ENCODE results near the gene ZNF880.
"Not testable (repeated sequence)": the region's sequence is repeated elsewhere in the genome, so short reads cannot be mapped to it uniquely, and the experiment has no call there.

The ZNF880 gene

GRCh38 chr19:52369559-52370340, at the start of gene ZNF880:
Gene ZNF880, plus strand, starts transcription at chr19:52369923. Its CDS starts 43 bp downstream, at chr19:52369966.
- peak; percentile 93 for DNase-seq

- DNase-seq: no peak
These were observed 47.3 kb upstream of the ZNF880 start for GRCh38 chr19:52322429-52322828.

DNA sequence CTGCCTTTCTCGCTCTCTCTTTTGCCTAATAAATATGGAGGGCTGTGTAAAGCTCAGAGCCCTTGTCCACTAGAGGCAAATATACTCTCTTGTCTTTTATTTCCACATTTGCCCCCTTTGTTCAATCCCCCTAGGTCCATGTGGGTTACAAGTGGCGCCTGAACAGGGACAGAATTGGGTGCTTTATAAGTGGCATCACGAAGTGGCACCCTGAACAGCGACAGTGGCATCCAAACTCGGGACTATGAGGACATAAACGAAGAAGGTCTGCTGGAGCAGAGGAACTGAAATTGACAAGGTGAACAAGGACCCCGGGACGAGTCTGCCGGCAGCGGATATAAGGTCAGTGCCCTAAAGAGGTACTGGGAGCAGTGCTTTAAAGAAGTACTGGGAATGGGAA, 38.0 kb upstream of the ZNF880 start:
- no peak for DNase-seq

- no peak for DNase-seq
These were observed 34.0 kb upstream of the ZNF880 start for GRCh38 chr19:52335768-52336116.

DNA sequence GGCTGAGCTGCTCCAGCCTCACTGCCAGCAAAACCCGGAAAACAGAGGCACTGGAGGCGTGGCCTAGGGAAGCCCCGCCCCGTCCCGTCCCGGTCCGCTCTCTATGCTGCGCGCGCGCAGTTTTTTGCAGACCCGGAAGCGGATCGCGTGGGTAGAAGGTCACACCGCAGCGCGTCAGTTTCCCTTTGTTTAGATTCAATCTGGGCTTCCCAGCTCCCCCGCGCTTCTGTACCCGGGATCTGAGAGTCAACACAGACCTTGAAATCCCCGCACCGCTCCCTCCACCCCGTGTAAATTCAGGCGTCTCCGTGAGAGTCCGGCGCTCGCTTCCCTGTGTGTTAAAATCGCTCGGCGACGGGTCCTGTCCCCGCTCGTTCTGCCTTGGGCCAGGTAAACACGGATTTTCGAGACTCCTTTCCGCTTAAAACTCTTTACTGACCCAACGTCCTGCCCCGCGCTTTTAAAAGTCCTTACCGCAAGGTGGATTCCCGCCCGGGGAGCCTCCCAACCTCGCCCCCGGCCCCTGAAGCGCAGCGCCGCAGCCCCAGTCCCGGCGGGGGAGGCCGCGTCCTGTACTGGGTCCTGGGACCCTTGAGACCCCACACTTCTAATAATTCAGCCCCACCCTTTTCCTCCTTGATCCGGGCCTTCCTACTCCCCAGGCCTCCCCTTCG, 33.5 kb upstream of the ZNF880 start, which contains the start of gene ZNF610:
ZNF610 (plus strand) TSS at position 127 of the 674 bp plus-strand sequence. CDS start 12,930 bp downstream, outside the sequence.
- DNase-seq: peak; percentile 88

- no peak for DNase-seq
These were observed 32.8 kb upstream of the ZNF880 start for GRCh38 chr19:52336791-52337381.

DNA sequence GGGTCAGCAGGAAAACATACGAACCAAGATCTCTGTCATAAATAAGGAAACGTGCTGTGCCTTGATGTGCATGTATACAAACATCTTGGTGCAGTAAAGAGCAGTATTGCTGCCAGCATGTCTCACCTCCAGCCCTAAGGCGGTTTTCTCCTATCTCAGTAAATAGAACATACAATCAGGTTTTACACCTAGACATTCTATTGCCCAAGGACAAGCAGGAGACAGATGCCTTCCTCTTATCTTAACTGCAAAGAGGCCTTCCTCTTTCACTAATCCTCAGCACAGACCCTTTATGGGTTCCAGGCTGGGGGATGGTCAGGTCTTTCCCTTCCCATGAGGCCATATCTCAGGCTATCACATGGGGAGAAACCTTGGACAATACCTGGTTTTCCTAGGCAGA, 30.7 kb upstream of the ZNF880 start:
- not testable (repeated sequence) for DNase-seq

DNA sequence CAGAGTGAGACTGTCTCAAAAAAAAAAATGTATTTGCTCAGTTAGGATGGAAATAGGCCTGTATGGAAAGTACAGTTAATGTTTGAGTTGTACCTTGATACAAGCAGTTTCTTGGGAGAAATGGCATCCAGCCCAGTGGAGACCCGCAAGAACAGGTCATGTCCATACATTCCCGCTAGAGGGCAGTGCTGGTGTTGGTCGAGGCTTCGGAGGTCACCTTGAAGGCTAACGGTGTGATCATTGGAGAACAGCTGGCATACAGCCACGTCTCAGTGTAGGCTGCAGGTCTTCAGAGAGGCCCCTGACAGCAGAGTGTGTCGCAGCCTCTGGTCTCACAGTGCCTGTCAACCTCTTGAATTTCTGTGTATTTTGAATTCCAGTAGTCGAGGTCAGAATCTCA, 26.2 kb upstream of the ZNF880 start:
- DNase-seq: peak; percentile 51

GRCh38 chr19:52345162-52345561, 24.6 kb upstream of the ZNF880 start:
- no peak for DNase-seq

- DNase-seq: no peak
These were observed 18.2 kb upstream of the ZNF880 start for GRCh38 chr19:52351512-52351911.

GRCh38 chr19:52366414-52366824, 3.3 kb upstream of the ZNF880 start:
- DNase-seq: no peak

DNA sequence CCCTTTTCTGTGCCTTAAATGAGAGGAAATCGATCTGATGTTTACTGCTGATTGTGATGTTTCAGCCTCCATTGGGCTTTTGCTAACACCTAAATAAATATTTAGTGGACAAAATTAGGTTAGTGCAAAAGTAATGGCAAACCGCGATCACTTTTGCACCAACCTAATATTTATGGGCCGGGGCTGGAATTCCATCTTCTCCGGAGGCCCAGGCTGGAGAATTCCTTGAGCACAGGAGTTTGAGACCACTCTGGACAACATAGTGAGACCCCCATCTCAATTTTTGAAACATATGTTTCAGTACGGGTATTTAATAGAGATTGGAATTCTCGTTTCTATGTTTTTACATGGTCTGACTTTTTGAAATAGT, 603 bp downstream of the ZNF880 start:
- DNase-seq: no peak

DNA sequence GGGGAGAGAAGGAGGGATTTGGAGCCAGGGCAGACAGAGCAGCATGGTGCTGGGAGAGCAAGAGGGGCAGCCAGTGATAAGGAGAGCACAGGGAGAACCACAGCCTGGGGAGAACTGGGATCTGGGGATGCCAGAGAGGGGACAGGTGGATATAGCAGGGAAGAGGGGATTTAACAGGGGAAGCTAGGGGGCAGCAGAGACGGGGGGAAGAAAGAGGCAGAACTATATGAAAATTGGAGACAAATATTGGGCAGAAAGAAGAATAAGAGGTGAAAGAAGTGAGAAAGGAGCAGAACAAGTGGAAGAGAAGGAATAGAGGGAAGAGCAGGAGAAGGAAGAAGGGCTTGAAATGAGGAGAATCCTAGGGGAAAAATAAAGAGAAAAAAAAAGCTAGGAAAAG, 21.4 kb downstream of the ZNF880 start:
- no peak for DNase-seq

DNA sequence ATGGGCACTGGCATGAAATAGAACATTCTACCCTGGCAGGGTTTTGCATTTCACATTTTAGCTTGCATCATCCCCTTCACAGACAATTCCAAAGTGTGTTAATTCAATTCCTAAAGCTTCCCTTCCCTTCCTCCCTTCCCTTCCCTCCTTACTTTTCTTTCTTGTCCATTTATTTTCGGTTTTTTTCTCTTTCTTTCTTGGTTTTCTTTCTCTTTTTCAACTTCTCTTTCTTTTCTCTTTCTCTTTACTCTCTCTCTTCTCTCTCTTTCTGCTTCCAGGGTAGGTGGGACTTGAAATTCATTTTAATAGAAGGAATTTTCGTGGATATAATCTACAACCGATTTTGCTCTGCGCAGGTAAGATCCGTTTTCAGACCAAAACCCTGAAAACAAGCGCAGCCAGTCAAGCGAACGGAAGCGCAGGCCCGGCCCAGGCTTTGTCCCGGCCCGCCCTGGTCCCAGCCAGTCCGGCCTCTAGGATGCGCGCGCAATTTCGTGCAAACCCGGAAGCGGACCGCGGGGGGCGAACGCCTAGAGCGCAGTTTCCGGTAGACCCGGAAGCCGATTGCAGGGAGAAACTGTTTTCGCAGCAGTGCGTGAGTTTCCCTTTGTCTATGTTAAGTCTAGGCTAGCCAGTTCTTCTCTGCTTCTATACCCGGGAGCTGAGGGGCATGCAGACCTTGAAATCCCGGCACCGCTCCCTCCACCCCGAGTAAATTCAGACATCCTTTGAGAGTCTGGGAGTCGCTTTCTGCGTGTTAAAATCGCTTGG, 27.8 kb downstream of the ZNF880 start, which contains the start of gene ZNF528:
ZNF528 (plus strand) TSS at position 540 of the 771 bp plus-strand sequence. CDS start 4,165 bp downstream, outside the sequence.
- peak; percentile 94 for DNase-seq

- DNase-seq: no peak
These were observed 28.3 kb downstream of the ZNF880 start for GRCh38 chr19:52398081-52398441.

DNA sequence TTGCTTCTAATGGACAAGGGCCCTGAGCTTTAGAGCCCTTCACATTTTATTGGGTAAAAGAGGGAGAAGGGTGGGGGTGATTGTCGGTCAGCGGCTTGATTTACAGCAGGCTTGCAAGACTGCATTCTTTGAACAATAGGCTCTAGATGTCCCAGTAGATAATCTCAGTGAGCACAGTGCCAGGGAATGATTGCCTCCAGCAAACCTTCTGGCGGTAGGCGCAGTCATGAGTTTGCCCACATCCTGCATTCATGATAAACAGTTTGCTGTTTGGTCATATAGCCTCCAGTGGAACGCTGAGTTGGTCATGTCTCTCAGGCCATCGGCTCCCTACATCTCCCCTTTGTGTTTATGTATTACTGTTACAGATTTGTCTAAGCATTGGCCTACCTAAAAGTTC, 40.6 kb downstream of the ZNF880 start:
- DNase-seq: no peak

DNA sequence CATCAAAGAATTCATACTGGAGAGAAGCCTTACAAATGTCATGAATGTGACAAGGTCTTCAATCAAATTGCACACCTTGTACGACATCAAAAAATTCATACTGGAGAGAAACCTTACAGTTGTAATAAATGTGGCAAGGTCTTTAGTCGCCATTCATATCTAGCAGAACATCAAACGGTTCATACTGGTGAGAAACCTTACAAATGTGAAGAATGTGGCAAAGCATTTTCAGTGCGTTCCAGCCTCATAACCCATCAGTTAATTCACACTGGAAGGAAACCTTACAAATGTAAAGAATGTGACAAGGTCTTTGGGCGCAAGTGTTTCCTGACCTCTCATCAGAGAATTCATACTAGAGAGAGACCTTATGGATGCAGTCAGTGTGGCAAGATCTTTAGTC, 46.0 kb downstream of the ZNF880 start:
- no peak for DNase-seq

GRCh38 chr19:52428937-52429336, 59.2 kb downstream of the ZNF880 start, which contains the start of gene ZNF534:
Gene ZNF534, plus strand, starts transcription at chr19:52429148. Its CDS starts 2,327 bp downstream, at chr19:52431475.
- no peak for DNase-seq

All from CD4-positive, alpha-beta T cell treated with Interleukin-6 for 4 hours (primary cell).